Heart left ventricle (tissue), 16 donors: Measurements from ENCODE around the gene PWP1. TPM values are rescaled to one million over a fixed set of nuclear protein-coding genes. Genes with fewer than 3 reads are reported as not detected.
A peak's percentile ranks its signal among the peaks of the same experiment; 100 is the strongest.
"Not testable (repeated sequence)": the region's sequence is repeated elsewhere in the genome, so short reads cannot be mapped to it uniquely, and the experiment has no call there.

ENCODE experiments used
- ATAC-seq, 4 donors: fragments of 200-7000 bp; cut with Tn5 transposase; one replicate each; pipeline ENCODE4 v1.9.1; 2020 to 2022; ENCODE audit warnings: moderate library complexity in 4 of 4, mild to moderate bottlenecking in 3 of 4, moderate number of reproducible peaks in 1 of 4
- DNase-seq, 5 donors: peaks; one replicate each; pipeline ENCODE4 v3.0.0-alpha.2; 2020
- H3K27ac ChIP-seq, 12 donors: fragments of 200-600 bp; sonication (generic) in 4 of 12; one replicate each; pipeline versions ENCODE4 v1.5.0 to v1.8.0; 2016 to 2022; ENCODE audit warnings: mild to moderate bottlenecking in 2 of 12
- H3K27me3 ChIP-seq, 9 donors: fragments of 200-600 bp; sonication (generic) in 2 of 9; one replicate each; pipeline versions ENCODE4 v1.5.1 to v1.8.0; 2016 to 2022; ENCODE audit warnings: mild to moderate bottlenecking in 3 of 9
- H3K36me3 ChIP-seq, 9 donors: fragments of 200-600 bp; sonication (generic) in 2 of 9; one replicate each; pipeline versions ENCODE4 v1.5.0 to v1.8.0; 2018 to 2022; ENCODE audit warnings: mild to moderate bottlenecking in 2 of 9
- H3K4me1 ChIP-seq, 12 donors: fragments of 200-600 bp; sonication (generic) in 4 of 12; one replicate each; pipeline versions ENCODE4 v1.5.0 to v1.8.0; 2016 to 2022; ENCODE audit warnings: mild to moderate bottlenecking in 3 of 12
- H3K4me3 ChIP-seq, 12 donors: fragments of 200-600 bp; sonication (generic) in 4 of 12; one replicate each; pipeline versions ENCODE4 v1.5.0 to v1.8.0; 2017 to 2022; ENCODE audit warnings: mild to moderate bottlenecking in 9 of 12, moderate library complexity in 4 of 12
- H3K9me3 ChIP-seq, 12 donors: fragments of 200-600 bp; sonication (generic) in 4 of 12; one replicate each; pipeline versions ENCODE4 v1.5.0 to v1.8.0; 2016 to 2022; ENCODE audit warnings: mild to moderate bottlenecking in 1 of 12
- CTCF ChIP-seq, 12 donors: fragments of 200-600 bp; sonication (generic) in 4 of 12; IDR thresholded peaks; one replicate each; pipeline versions ENCODE4 v1.5.0 to v1.8.0; 2018 to 2022; ENCODE audit warnings: antibody characterized with exemption in 12 of 12, mild to moderate bottlenecking in 5 of 12
- POLR2A ChIP-seq, 2 donors: fragments of 450-650 bp; IDR thresholded peaks; one replicate each; pipeline ENCODE4 v1.6.1; 2017; ENCODE audit warnings: antibody characterized with exemption in 2 of 2, mild to moderate bottlenecking in 2 of 2, moderate library complexity in 2 of 2
- WGBS, 4 donors: extraction: QIAGEN DNeasy Blood & Tissue Kit in 2 of 4; methylation state at CpG; one replicate each; pipeline versions ENCODE4 v1.1.5 to v1.1.7; 2013 to 2018; 5-methylcytosine and 5-hydroxymethylcytosine counted together
- intact Hi-C, 10 donors: fragments of 100-400 bp; cut with DNase I; formaldehyde crosslinking; loops; one replicate each; pipeline versions ENCODE4 v1.11.1 to v1.14.2; 2022
- polyA plus RNA-seq, 2 donors: library from polyadenylated mRNA; stranded (reverse); fragments of 200-250 nt; gene quantifications; one replicate each; pipeline ENCODE4 v1.2.3, GENCODE V29; 2013
- total RNA-seq, 9 donors: library from RNA; depleted of rRNA in 2 of 9; stranded (reverse); fragments of >200 nt in 2 of 9; fragmentation: NEBNext Ultra II Directional in 3 of 9; extraction: Animal tissue kit (Norgen Biotek cat#: 25700) in 3 of 9; gene quantifications; one replicate each; pipeline versions ENCODE4 v1.1.0 to v1.2.4, GENCODE V29; 2016 to 2023
- donor health status: ischemic (EF 13 %, LVEDD 7.1; RV severe dilation, severe dysfunction).
- donor health status: healthy with polysubstance abuse.
- donor health status: DM: no; HTN: yes; CAD: no.
- donor health status: DM: no; HTN: no; CAD: no.
- donor health status: ischemic (EF 25% LVEDD 6.9; RV normal size, moderate dysfunction).
- donor health status: ischemic (EF 25% LVEDD 5.7; RV mildly dilated, moderate dysfunction).
- donor health status: healthy.
- donor health status: DM: yes; HTN: yes; CAD: no.
- donor health status: ischemic (EF 35%, LVEDD 5.7; RV mildly dilated, moderate dysfunction).
- donor health status: nonischemic (EF 11% LVEDD 7.7; RV severe dilation, severe dysfunction).
- donor health status: DM: yes; HTN: yes; CAD: no.
- donor health status: PGD.
- donor health status: ischemic (EF 29% LVEDD 5.4; RV normal size, mild dysfunction).
- donor health status: nonischemic (EF 23%, LVEDD 6.1; RV moderate dilation, normal function).

The PWP1 gene
- total and polyA plus RNA-seq, 11 donors = 7.6 to 49.7 (median 17.0) TPM

DNA sequence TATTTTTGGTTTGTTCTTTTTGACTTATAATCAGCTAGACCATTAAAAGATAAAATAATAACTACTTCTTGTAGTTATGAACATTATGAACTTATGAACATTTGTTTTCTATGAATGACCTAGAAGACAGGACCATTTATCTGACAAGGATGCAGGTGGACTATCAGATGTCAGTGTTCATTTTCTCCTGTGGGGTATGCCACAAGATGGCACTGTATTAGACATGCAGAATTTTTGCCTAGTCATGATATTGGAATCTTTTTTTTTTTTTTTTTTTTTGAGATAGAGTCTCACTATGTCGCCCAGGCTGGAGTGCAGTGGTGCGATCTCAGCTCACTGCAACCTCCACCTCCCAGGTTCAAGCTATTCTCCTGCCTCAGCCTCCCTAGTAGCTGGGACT lies 10.2 kb downstream of the PWP1 start:
- not testable (repeated sequence) for DNase-seq, H3K4me1 ChIP-seq, H3K27ac ChIP-seq, ATAC-seq, H3K27me3 ChIP-seq, H3K9me3 ChIP-seq, H3K4me3 ChIP-seq
- peak in 2 of 12 donors; percentile 10 to 23 for TF ChIP-seq CTCF (IDR thresholded peaks at IDR 0.05)
- WGBS, 4 donors = 87 to 100% (median 91%) methylated on average over 2 of the region's 2 CpGs
- peaks cover 8 to 100% (median 99%) of the 10 kb centered on the region in 9 donors for H3K36me3 ChIP-seq
- intact Hi-C loops = loop anchor here in 2 of 10 donors (5.0 to 10.0 kb wide), 2 partner anchors 52 to 59 kb away; no protein-coding TSS in a partner anchor

DNA sequence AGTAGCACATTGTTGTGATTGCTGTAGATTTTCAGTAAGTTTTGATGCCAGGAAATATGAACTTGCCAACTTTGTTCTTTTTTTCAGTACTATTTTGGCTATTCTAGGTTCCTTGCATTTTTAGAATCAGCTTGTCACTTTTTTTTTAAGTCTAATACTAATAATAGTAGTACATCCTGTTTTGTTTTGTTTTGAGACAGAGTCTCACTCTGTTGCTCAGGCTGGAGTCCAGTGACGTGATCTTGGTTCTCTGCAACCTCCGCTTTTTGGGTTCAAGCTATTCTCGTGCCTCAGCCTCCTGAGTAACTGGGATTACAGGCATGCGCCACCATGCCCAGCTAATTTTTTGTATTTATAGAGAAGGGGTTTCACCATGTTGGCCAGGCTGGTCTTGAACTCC lies 16.5 kb downstream of the PWP1 start:
- WGBS, 4 donors = 82 to 93% (median 87%) methylated on average over 4 of the region's 4 CpGs
- no peaks in the 10 kb centered on the region for H3K27me3 ChIP-seq
- intact Hi-C loops = loop anchor here in 1 of 10 donors (5.0 kb wide), 1 partner anchor 45 kb away; no protein-coding TSS in a partner anchor
- no peak for DNase-seq
- peaks cover 8 to 96% (median 87%) of the 10 kb centered on the region in 9 donors for H3K36me3 ChIP-seq
- TF ChIP-seq POLR2A (IDR thresholded peaks at IDR 0.05) (no peak), CTCF (IDR thresholded peaks at IDR 0.05) (no peak)
- no peak overlapping the region for H3K4me3 ChIP-seq
- peaks cover 0 to 17% (median 3%) of the 10 kb centered on the region in 12 donors for H3K9me3 ChIP-seq
- no peaks in the 10 kb centered on the region for H3K4me1 ChIP-seq
- H3K27ac ChIP-seq = no peak overlapping the region
- ATAC-seq = no peak

- no peak for TF ChIP-seq CTCF (IDR thresholded peaks at IDR 0.05)
- no peak for TF ChIP-seq POLR2A (IDR thresholded peaks at IDR 0.05)
- H3K4me3 ChIP-seq = no peak overlapping the region
- intact Hi-C loops = loop anchor here in 1 of 10 donors (5.0 kb wide), 1 partner anchor 43 kb away; no protein-coding TSS in a partner anchor
- H3K36me3 ChIP-seq = peaks cover 0 to 92% (median 81%) of the 10 kb centered on the region in 9 donors
- H3K9me3 ChIP-seq = peaks cover 0 to 17% (median 3%) of the 10 kb centered on the region in 12 donors
- DNase-seq = no peak
- WGBS, 4 donors = 88 to 93% (median 89%) methylated on average over 5 of the region's 5 CpGs
- ATAC-seq = no peak
- no peaks in the 10 kb centered on the region for H3K27me3 ChIP-seq
- no peak overlapping the region for H3K27ac ChIP-seq
- no peaks in the 10 kb centered on the region for H3K4me1 ChIP-seq
Observed at GRCh38 chr12:107704041-107704440, 18.4 kb downstream of the PWP1 start.

GRCh38 chr12:107705522-107705921 lies 19.9 kb downstream of the PWP1 start:
- H3K4me3 ChIP-seq, H3K27me3 ChIP-seq, ATAC-seq, H3K4me1 ChIP-seq, H3K27ac ChIP-seq, DNase-seq, intact Hi-C loops: not testable (repeated sequence)
- WGBS, 4 donors = 93 to 98% (median 96%) methylated on average over 5 of the region's 5 CpGs
- H3K36me3 ChIP-seq = peaks cover 0 to 92% (median 81%) of the 10 kb centered on the region in 9 donors
- H3K9me3 ChIP-seq = peaks cover 0 to 14% (median 3%) of the 10 kb centered on the region in 12 donors

GRCh38 chr12:107715780-107716179 lies 30.2 kb downstream of the PWP1 start:
- H3K27me3 ChIP-seq = no peaks in the 10 kb centered on the region
- intact Hi-C loops = no loop called here
- ATAC-seq = no peak
- no peaks in the 10 kb centered on the region for H3K4me1 ChIP-seq
- no peak overlapping the region for H3K4me3 ChIP-seq
- DNase-seq = no peak
- TF ChIP-seq POLR2A (IDR thresholded peaks at IDR 0.05) = no peak
- TF ChIP-seq CTCF (IDR thresholded peaks at IDR 0.05) = no peak
- H3K27ac ChIP-seq = no peak overlapping the region
- peaks cover 0 to 61% (median 55%) of the 10 kb centered on the region in 9 donors for H3K36me3 ChIP-seq
- H3K9me3 ChIP-seq = no peaks in the 10 kb centered on the region
